Keratinocyte (primary cell): ENCODE measurements around the gene RASA1. TPM values are rescaled to one million over a fixed set of nuclear protein-coding genes. Genes with fewer than 3 reads are reported as not detected.

ENCODE experiments used
- DNase-seq: peaks from one replicate; pipeline ENCODE4 v3.0.0-alpha.2; 2011; ENCODE audit warnings: low read depth, missing footprints, low spot score
- FAIRE-seq: peaks from 2 replicates; lab custom pipeline; 2011; peaks lifted over from hg19 to GRCh38; lab: Jason Lieb, UNC
- H2AFZ ChIP-seq: 2 replicates; pipeline ENCODE4 v1.6.0; 2012; ENCODE audit warnings: low read length, control low read depth, inconsistent platforms; ENCODE audit not compliant: control insufficient read depth
- H3K27ac ChIP-seq: 2 replicates; pipeline ENCODE4 v1.5.1; 2011; ENCODE audit warnings: low read length; ENCODE audit not compliant: control insufficient read depth, insufficient read depth
- H3K27me3 ChIP-seq: 3 replicates; pipeline ENCODE4 v1.6.0; 2011; ENCODE audit warnings: low read length; ENCODE audit not compliant: control insufficient read depth, insufficient read depth; ENCODE audit errors: extremely low read depth
- H3K36me3 ChIP-seq, 2 experiments: 2 replicates in 1 of 2; 3 replicates in 1 of 2; pipeline ENCODE4 v1.5.1; 2011; ENCODE audit warnings: low read length in 2 of 2, mild to moderate bottlenecking in 1 of 2; ENCODE audit not compliant: control insufficient read depth in 2 of 2, insufficient read depth in 2 of 2; ENCODE audit errors: extremely low read depth in 1 of 2
- H3K4me1 ChIP-seq: 3 replicates; pipeline ENCODE4 v1.5.1; 2011; ENCODE audit warnings: low read length; ENCODE audit not compliant: control insufficient read depth, insufficient read depth; ENCODE audit errors: extremely low read depth
- H3K4me2 ChIP-seq: 3 replicates; pipeline ENCODE4 v1.6.0; 2011; ENCODE audit warnings: low read depth, low read length; ENCODE audit not compliant: control insufficient read depth, insufficient read depth; ENCODE audit errors: extremely low read depth
- H3K4me3 ChIP-seq, 3 experiments: fragments of 200-600 bp in 1 of 3; sonication (generic) in 1 of 3; 2 replicates in 2 of 3; 3 replicates in 1 of 3; pipeline ENCODE4 v1.5.1; 2011 to 2016; ENCODE audit warnings: low read length in 3 of 3, mild to moderate bottlenecking in 3 of 3, control low read depth in 2 of 3, inconsistent platforms in 1 of 3, low read depth in 1 of 3, mixed read lengths in 1 of 3, mixed run types in 1 of 3, moderate library complexity in 1 of 3; ENCODE audit not compliant: control insufficient read depth in 2 of 3, insufficient read depth in 2 of 3; ENCODE audit errors: extremely low read depth in 1 of 3
- H3K79me2 ChIP-seq: 2 replicates; pipeline ENCODE4 v1.6.0; 2012; ENCODE audit warnings: low read length; ENCODE audit not compliant: control insufficient read depth, insufficient read depth
- H3K9ac ChIP-seq: 3 replicates; pipeline ENCODE4 v1.6.0; 2011; ENCODE audit warnings: low read length; ENCODE audit not compliant: control insufficient read depth, insufficient read depth; ENCODE audit errors: extremely low read depth
- H3K9me1 ChIP-seq: 3 replicates; pipeline ENCODE4 v1.6.0; 2011; ENCODE audit warnings: low read length; ENCODE audit not compliant: control insufficient read depth, insufficient read depth; ENCODE audit errors: extremely low read depth
- H3K9me3 ChIP-seq: 2 replicates; pipeline ENCODE4 v1.5.1; 2012; ENCODE audit warnings: low read depth, low read length; ENCODE audit not compliant: control insufficient read depth
- H4K20me1 ChIP-seq: 3 replicates; pipeline ENCODE4 v1.6.0; 2011; ENCODE audit warnings: low read length; ENCODE audit not compliant: control insufficient read depth, insufficient read depth; ENCODE audit errors: extremely low read depth
- CTCF ChIP-seq, 3 experiments: IDR thresholded peaks in 1 of 3; conservative IDR thresholded peaks in 1 of 3; optimal IDR thresholded peaks in 1 of 3; 2 replicates in 2 of 3; 3 replicates in 1 of 3; pipeline versions ENCODE3 to v1.5.1; 2011; ENCODE audit warnings: low read length in 3 of 3, mild to moderate bottlenecking in 3 of 3, moderate library complexity in 2 of 3, control low read depth in 1 of 3, inconsistent platforms in 1 of 3; ENCODE audit not compliant: insufficient read depth in 2 of 3; ENCODE audit errors: extremely low read depth in 1 of 3
- EZH2 ChIP-seq: IDR thresholded peaks from one replicate; pipeline ENCODE4 v1.6.1; 2012; ENCODE audit warnings: inconsistent platforms, mild to moderate bottlenecking, low read length, moderate library complexity
- dilution Hi-C: fragments of 300-500 bp; cut with MboI; formaldehyde crosslinking; loops from one replicate; pipeline ENCODE4 v1.7.0; 2020; ENCODE audit warnings: low sequenced_read_pairs; ENCODE audit not compliant: extremely low pct_ligation_motif_present
- polyA plus RNA-seq, 5 experiments: library from polyadenylated mRNA; depleted of rRNA in 3 of 5; stranded (reverse) in 3 of 5; stranded (forward) in 1 of 5; unstranded in 1 of 5; fragments of >200 nt; gene quantifications; 1 replicate in 1 of 5; 2 replicates in 3 of 5; 3 replicates in 1 of 5; pipeline versions ENCODE4 v1.2.1 to v1.2.3, GENCODE V29; 2011 to 2012; ENCODE audit warnings: missing spikeins in 2 of 5, low read depth in 1 of 5, low replicate concordance in 1 of 5

RASA1 gene
- polyA plus RNA-seq, 1 donor (not counting 4 experiments of a cell fraction or from before 2014, with no cell fraction given), result 57.9 TPM

GRCh38 chr5:87372705-87373104 is 105.0 kb downstream of the RASA1 start:
- H3K9ac ChIP-seq, result no peak overlapping the region
- H3K36me3 ChIP-seq, result peaks cover 8 to 11% of the 10 kb centered on the region in 2 experiments
- H3K79me2 ChIP-seq, result no peaks in the 10 kb centered on the region
- DNase-seq (no peak), FAIRE-seq (peak; percentile 29)
- H3K4me2 ChIP-seq, result no peak overlapping the region
- dilution Hi-C loops, result no loop called here
- H2AFZ ChIP-seq, result no peak overlapping the region
- no peak overlapping the region for H3K4me3 ChIP-seq
- H4K20me1 ChIP-seq, result no peaks in the 10 kb centered on the region
- no peaks in the 10 kb centered on the region for H3K27me3 ChIP-seq
- H3K9me1 ChIP-seq, result no peaks in the 10 kb centered on the region
- TF ChIP-seq EZH2 (no peak), CTCF (optimal IDR thresholded peaks at IDR 0.05 in 1 of 3, IDR thresholded peaks at IDR 0.05 in 1 of 3, conservative IDR thresholded peaks at IDR 0.05 in 1 of 3; ENCODE audit: extremely low read depth in 1 of 3, insufficient read depth in 2 of 3, low read length in 3 of 3) (no peak)
- H3K9me3 ChIP-seq, result no peaks in the 10 kb centered on the region
- H3K27ac ChIP-seq, result no peak overlapping the region
- H3K4me1 ChIP-seq, result no peaks in the 10 kb centered on the region

DNA sequence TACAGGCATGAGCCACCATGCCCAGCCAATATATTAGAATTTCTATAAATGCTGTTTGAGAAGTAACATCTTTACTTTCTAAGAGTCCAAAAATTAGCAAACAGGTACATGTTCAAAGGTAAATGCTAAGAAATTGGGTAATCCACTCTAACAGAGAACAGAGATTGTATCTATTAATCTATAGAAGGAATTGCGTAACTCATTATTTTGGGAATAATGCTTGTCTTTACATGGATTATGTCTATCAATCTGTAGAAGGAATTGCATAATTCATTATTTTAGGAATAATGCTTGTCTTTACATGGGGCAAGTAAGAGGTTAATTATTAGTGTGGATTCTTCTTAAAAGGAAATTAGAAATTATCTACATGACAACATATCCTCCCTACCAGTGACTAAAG is 114.5 kb downstream of the RASA1 start:
- H3K36me3 ChIP-seq, result peaks cover 2 to 8% of the 10 kb centered on the region in 2 experiments
- dilution Hi-C loops, result no loop called here

More for the DNA sequence above, 114.5 kb downstream of the RASA1 start:
- DNase-seq (no peak), FAIRE-seq (no peak)
- H3K4me2 ChIP-seq, result no peak overlapping the region
- no peak overlapping the region for H3K4me3 ChIP-seq
- TF ChIP-seq EZH2 (no peak), CTCF (optimal IDR thresholded peaks at IDR 0.05 in 1 of 3, IDR thresholded peaks at IDR 0.05 in 1 of 3, conservative IDR thresholded peaks at IDR 0.05 in 1 of 3; ENCODE audit: extremely low read depth in 1 of 3, insufficient read depth in 2 of 3, low read length in 3 of 3) (no peak)
- H3K4me1 ChIP-seq, result no peaks in the 10 kb centered on the region
- no peak overlapping the region for H2AFZ ChIP-seq
- no peaks in the 10 kb centered on the region for H3K27me3 ChIP-seq
- H4K20me1 ChIP-seq, result no peaks in the 10 kb centered on the region
- no peaks in the 10 kb centered on the region for H3K9me3 ChIP-seq
- no peak overlapping the region for H3K27ac ChIP-seq
- no peaks in the 10 kb centered on the region for H3K79me2 ChIP-seq
- H3K9me1 ChIP-seq, result no peaks in the 10 kb centered on the region
- no peak overlapping the region for H3K9ac ChIP-seq
